GM21723 (cell line): Measurements from ENCODE around the gene ADAR.

Experiments
- ATAC-seq: cut with Tn5 transposase; IDR thresholded peaks from one replicate; pipeline ENCODE4 v1.9.1; 2021; ENCODE audit warnings: mild to moderate bottlenecking, moderate library complexity; ENCODE audit not compliant: unreplicated experiment

ADAR gene

DNA sequence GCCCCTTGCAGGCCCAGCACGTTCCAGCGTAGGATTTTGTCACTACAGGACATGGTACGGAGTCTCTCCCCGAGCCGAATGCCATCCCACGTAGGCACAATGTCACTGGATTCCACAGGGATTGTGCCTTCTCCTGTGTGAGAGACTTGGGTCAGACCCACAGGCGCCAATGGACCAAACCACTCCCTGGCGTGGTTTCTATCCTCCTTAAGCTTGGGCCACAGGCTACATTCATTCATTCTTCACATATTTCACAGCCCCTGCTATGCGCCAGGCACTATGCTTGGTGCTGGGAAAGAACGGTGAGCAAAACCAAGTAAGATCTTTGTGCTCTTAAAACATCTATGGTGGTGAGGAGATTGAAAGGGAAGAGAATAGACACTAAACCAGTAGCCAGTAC, 21.8 kb downstream of the ADAR start:
- no peak for ATAC-seq

DNA sequence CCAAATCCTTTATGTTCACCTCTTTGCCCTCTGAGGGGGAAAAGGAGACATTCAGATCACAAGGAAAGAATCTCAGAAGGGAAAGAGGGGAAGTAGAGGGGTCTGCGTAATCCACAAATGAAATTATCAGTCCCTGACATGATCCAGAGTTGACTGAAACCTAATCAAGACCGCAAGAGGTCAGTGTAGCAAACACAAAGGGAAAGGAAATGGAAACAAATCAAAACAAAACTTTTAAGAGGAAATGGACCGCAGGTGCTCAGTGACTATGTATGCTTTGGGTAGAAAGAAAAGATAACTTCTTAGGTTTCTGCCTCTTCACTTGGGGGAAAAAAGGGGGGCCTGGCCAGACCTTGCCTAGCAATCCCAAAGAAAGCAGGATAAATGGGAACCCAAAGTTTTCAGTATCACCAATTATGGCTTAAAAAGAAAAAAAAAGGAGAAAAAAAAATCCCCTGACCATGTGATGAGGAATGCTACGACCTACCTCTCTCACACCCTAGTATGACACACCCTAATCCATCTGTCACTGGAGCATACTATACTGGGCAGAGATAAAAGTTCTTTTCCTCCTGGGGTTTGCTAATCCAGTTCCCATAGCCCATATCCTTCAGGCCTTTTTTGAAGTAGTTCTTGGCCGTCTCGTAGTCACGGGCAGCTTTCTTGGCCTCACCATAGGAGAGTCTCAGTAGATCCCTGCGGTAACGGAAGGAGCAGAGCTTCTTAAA, 23.6 kb downstream of the ADAR start:
- no peak for ATAC-seq

DNA sequence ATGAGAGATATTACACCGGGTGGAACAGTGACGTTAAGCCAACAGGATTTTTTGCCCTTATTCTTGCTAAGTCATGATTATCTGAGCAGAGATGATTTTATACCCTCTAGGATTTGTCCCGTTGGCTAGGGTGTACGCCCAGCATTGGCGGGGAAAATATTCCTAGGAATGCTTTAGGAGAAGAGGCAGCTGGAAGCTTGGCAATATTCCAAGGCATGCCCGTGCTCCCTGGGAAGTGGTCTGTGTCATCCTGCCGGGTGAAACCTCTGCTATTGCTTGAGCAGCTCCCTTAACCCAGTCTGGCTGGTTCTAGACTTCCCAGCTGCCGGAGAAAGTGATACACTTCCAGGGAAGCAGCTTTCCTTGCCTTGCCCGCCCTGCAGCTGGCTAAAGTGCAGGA, 24.2 kb downstream of the ADAR start:
- ATAC-seq, result no peak

DNA sequence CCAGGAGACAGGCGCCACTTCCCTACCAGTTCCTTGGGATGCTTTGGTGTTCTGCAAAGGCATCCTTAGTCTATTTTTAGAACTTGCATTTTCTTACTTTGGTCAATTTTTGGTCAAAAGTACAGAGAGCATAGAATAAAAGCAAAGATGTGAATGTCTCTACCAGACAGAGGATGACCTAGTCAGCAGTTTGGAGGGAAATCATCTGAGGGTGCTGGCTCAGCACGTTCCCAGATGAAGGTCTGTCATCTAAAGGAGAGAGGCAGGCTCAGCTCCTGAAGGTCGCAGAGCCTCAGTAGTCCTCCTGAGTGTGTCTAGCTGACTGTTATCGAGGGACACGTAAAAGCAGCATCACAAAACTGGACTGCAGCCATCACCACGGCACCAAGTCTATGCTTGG, 25.1 kb downstream of the ADAR start:
- no peak for ATAC-seq

DNA sequence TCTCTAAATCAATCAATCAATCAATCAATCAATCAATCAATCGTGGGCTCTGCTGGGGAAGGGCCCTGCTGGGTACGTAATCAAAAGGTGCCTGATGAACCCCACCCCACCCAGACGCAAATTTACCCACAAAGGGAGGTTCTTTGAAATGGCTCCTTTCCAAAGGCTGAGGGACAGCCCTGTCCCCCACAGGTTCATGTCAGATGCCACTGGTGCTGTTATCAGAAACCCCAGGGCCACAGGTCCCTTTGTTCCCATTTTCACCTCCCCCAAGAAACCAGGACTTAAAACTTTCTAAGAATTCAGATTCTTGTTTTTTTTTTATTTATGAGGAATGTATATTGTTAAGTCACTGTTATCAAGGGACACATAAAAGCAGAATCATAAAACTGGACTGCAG, 26.2 kb downstream of the ADAR start:
- ATAC-seq, result no peak

DNA sequence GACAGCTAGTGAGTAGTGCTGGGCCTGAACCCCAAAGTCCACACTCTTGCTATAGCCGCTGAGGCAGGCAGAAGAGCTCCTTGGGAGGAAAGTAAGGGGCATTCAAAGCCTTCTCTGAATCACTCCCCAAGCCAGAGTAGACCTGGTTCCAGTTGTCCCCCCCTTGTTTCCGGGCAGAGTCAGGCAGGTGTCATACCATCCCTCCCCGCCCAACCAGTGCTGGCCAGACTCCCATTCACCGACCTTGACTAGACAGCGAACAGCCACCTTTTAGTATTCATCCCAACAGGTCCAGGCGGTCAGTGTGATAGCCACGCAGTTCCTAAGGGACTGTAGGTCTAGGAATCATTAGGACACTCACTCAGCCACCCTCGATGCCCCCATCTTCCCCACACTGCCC, 28.6 kb downstream of the ADAR start:
- no peak for ATAC-seq

DNA sequence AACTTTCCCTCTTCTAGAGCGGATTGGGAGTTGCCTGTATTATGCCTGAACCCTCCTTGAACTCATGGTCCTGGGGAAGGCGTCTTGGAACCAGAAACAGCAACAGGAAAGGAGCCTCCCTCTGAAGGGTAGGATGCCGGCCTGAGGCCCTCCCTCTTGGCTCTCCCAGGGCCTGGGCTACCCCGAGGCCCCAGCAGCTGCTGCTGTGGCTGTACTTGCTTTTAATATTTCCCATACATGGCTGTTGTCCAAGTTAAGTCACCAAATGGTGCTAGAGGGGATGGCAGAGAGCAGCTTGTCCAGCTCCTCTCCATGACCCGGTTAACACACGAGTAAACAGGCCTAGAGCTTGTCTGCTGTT, 29.9 kb downstream of the ADAR start:
- no peak for ATAC-seq

DNA sequence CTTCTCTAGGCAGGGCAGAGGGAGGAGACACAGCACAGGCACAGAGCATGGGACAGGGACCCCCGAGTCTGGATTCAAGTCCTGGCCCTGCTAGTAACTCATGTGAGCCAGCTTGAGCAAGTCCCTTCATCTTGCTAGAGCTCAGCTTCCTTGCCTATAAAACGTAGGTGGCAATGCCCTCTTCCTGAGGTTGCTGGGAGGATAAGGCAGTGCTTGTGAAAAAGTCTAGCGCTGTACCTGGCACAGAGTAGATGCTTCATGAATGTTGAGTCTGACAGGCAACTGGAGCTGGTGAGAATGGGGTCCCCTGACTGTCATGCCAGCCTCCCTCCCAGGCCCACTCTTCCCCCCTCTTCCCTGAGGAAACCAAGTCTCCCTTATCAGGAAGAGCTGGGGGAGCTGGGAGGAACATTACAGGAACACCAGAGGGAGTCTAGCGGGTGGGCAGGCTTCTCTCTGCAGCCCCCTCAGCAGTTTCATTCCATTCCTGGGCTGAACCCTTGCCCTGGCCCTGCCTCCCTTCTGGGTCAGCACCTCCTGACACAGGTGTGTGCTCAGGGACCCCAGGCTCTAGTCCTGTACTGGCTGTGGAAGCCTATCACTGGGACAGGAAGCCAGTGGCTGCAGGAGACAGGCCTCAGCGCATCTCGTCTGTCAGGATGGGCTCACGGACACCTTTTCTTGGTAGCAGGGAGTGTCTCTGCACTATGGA, 30.5 kb downstream of the ADAR start:
- no peak for ATAC-seq

DNA sequence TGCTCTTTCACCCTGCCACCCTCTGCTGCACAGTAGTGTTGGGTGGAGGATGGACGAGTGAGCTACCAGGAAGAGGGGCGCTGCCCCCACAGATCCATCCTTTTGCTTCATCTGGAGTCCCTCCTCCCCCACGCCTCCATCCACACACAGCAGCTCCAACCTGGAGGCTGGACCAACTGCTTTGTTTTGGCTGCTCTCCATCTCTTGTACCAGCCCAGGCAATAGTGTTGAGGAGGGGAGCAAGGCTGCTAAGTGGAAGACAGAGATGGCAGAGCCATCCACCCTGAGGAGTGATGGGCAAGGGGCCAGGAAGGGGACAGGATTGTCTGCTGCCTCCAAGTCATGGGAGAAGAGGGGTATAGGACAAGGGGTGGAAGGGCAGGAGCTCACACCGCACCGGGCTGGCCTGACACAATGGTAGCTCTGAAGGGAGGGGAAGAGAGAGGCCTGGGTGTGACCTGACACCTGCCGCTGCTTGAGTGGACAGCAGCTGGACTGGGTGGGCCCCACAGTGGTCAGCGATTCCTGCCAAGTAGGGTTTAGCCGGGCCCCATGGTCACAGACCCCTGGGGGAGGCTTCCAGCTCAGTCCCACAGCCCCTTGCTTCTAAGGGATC, 31.9 kb downstream of the ADAR start:
- no peak for ATAC-seq

DNA sequence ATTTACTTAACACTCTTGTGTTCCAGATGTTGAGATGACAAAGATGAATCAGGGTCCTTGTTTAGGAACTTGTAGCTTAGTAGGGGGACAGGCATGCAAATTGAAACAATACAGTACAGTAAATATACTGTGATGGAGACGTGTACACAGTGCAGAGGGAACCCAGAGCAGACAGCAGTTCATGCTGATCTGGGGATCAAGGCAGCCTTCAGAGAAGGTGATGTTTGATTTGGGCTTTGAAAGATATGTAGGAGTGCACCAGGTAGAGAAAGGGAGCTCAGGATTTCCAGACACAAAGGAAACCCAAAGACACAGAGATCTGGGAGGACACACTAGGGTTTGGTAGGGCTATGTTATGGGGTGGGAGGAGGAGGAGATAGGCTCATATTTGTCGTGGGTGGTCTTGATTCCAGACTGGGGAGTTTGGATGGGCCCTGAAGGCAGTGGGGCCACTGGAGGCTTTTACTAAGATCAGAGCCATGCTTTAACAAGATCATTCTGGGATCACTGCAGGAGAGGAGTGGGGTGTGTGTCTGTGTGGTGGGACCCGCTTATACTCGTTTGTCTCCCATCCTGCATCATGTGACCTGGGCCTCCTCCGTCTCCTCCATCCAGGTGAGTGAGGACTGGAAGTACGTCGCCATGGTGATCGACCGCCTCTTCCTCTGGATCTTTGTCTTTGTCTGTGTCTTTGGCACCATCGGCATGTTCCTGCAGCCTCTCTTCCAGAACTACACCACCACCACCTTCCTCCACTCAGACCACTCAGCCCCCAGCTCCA, 32.6 kb downstream of the ADAR start:
- ATAC-seq, result no peak

DNA sequence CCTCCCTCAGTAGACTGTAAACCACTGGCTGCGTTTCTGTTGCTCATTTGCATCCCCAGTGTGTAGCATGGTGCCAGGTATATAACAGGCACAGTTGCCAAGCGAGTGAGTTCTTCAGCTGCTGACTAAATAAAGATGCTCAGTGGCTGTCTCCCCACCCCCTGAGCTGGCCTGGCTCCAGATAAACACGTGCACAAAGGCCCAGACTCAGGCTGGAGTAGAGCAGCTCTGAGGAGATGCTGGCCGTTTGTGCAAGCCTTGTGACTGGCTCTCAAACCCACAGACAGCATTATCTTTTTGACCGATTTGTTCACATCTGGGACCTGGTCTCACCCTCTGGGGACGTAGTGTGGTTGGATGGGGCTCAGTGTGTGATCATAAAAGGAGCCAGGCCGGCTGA, 33.3 kb downstream of the ADAR start:
- no peak for ATAC-seq

DNA sequence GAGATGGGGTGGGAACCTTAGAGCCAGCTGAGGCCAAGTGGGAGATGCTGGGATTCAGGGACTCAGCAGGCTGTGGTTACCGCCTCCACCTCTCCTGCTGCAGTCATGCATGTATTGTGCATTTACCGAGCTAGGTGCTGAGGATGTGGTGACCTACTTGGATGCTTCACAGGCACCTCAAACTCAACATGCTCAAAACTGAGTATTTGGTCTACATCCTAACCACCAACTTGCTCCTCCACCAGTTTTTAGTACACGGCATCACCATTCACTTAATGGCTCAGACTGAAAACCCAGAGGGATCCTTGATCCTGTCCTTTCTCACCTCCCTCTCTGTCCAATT, 34.8 kb downstream of the ADAR start:
- ATAC-seq, result no peak

DNA sequence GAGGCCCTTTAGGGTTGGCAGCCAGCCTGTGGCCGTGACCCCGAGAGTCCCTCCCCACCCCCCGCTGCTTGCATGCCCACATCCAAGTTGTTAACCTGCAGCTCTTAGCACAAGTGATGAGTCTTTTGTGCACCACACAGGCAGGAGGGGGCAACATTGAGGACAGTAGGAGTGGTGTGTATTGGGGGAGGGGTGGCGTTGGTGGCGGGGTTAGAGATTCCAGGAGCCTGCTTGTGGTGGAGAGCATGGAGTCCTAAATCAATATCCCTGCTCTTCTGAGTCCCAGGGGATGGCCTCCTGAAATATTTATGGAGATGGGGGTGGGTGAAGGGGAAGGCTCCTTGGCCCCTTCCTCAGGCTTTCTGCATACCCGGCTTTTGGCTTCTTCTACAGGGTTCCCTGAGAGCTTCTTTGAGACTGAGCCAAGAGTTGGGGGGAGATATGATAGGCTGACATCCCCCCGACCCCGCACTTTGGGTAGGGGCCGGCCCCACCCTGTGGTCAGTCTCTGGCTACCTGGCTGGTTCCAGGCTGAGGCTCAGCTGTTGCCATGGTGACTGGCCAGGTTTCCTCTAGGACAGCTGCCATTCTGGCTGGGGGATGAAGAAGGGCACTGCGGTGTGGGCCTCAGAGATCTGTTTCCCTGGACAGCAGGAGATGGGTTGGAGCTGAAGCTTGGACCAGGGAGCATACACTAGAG, 35.4 kb downstream of the ADAR start:
- no peak for ATAC-seq

DNA sequence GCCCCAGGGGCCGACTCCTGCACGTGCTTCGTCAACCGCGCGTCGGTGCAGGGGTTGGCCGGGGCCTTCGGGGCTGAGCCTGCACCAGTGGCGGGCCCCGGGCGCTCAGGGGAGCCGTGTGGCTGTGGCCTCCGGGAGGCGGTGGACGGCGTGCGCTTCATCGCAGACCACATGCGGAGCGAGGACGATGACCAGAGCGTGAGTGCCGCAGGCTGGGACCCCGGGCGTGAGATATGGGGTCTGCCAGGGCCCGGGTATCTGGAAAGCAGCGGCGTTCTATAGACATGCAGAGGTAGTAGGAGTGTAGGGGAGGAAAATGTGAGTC, 36.1 kb downstream of the ADAR start:
- ATAC-seq, result no peak

DNA sequence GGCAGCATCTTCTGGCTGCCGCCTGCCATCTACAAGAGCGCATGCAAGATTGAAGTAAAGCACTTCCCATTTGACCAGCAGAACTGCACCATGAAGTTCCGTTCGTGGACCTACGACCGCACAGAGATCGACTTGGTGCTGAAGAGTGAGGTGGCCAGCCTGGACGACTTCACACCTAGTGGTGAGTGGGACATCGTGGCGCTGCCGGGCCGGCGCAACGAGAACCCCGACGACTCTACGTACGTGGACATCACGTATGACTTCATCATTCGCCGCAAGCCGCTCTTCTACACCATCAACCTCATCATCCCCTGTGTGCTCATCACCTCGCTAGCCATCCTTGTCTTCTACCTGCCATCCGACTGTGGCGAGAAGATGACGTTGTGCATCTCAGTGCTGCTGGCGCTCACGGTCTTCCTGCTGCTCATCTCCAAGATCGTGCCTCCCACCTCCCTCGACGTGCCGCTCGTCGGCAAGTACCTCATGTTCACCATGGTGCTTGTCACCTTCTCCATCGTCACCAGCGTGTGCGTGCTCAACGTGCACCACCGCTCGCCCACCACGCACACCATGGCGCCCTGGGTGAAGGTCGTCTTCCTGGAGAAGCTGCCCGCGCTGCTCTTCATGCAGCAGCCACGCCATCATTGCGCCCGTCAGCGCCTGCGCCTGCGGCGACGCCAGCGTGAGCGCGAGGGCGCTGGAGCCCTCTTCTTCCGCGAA, 36.6 kb downstream of the ADAR start:
- no peak for ATAC-seq

DNA sequence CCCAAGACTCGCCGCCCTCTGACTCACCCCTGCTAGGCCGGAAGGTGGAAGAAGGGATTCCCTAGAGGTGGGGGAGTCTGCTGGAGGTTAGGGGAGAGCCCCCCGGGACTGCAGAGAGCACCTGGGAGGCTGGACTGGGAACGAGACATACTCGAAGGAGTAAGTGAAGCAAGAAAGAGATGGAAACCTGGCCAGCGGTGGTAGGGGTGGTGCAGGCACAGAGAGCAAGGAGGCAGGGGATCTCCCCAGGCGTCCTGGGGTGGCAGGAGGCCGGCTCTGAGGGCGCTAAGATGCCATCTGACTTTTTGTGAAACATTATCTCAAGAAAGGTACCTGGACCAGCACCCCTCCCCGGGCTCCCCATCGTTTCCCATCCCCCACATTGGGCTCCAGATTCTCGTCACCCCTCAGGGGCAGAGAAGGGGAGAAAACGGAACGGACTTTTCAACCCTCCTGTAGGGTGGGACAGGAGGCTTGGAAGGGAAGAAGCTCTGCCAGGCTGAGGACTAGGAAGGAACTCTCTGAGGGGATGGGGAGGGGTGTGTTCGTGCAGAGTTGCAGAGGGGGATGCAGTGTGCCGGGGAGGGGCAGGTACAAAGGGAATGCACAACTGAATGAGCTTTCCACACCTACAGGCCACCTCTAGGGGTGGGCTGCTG, 39.7 kb downstream of the ADAR start:
- no peak for ATAC-seq

DNA sequence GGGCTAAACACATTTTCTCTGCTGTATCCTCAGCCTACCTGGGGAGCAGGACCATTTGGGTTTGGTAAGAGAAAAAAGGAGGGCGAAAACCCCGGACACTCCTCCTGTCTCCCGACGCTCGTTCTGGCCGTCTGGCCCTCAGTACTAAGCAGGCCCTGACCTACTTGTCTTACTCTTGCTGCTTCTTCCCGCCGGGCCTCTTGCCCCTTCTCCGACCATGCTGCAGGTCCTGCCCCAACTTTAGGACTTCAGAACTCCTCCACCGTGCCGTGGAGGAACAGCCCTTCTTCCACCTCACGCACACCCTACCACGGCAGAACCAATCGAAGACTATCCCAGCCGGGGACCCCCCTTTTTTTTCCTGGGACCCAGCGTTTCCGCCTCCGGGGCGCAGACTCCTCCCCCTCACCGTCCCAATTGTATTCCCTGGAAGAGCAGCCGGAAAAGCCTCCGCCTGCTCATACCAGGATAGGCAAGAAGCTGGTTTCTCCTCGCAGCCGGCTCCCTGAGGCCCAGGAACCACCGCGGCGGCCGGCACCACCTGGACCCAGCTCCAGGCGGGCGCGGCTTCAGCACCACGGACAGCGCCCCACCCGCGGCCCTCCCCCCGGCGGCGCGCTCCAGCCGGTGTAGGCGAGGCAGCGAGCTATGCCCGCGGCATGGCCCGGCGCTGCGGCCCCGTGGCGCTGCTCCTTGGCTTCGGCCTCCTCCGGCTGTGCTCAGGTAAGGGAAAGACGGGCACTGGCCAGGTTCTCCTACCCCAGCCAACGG, 40.4 kb downstream of the ADAR start, which contains the start of gene CHRNB2:
Gene CHRNB2 (plus strand): TSS at position 393 of the 771 bp plus-strand sequence. CDS start 267 bp downstream, at position 660.
- peak; percentile 61 for ATAC-seq

DNA sequence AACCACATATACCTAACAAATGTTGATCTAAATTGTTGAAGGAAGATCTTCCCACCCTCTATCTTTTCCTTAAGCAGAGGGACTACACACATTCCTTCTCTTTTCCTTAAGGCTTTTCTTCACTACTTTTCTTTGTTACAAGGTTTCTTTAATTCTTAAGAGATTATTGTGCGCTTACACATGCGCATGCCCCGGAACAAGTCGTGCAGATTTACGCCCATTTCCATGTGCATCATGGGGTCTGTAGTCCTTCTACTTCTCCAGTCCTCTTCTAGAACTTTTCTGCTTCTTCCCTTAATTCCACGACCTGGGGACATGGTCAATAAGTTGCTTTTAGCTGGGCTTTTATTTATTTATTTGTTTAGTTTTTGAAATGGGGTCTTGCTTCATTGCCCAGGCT, 42.1 kb downstream of the ADAR start:
- ATAC-seq, result no peak

DNA sequence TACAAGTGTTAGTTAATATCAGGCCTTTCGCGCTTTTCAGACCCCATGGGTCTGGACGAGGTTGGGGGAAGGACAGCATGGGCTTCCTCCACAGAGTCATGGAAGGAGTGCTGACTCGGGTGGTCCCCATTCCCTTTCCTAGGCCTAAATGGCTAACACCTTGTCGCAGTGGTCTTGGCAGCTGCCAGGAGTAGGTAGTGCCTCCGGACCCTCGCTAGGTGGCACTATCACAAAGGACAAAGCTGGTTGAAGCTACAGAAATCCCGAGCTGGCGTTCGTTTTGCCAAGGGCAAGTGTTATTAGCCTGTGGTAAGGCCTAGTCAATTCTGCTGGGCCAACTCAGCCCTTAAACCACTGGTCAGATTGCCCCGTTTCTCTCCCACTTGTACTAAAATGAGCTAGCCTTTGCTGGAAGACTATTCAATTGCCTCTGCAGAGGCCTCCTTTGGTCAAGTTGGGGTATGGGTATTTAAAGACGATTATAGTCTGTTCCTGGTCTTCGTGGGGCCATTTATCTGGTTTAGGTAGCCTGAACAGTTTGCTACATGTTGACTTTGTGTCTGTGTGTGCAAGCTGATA, 48.4 kb downstream of the ADAR start:
- peak; percentile 56 for ATAC-seq
